ENCODE measurements around the gene WAC.
"Not testable (repeated sequence)": the region's sequence is repeated elsewhere in the genome, so short reads cannot be mapped to it uniquely, and the experiment has no call there.

The WAC gene

GRCh38 chr10:28561531-28561930, 28.6 kb downstream of the WAC start:
- no peak for TF ChIP-seq CTCF (IDR thresholded peaks at IDR 0.05; ENCODE audit: insufficient read depth, low read depth, low read length, missing control alignments)
- no peak for DNase-seq (ENCODE audit: low read depth)
- no peak overlapping the region for H3K4me3 ChIP-seq (ENCODE audit: low read length)

GRCh38 chr10:28564905-28565304, 32.0 kb downstream of the WAC start:
- no peak for TF ChIP-seq CTCF (IDR thresholded peaks at IDR 0.05; ENCODE audit: insufficient read depth, low read depth, low read length, missing control alignments)
- no peak overlapping the region for H3K4me3 ChIP-seq (ENCODE audit: low read length)

GRCh38 chr10:28566458-28567015, 33.6 kb downstream of the WAC start:
- TF ChIP-seq CTCF (IDR thresholded peaks at IDR 0.05; ENCODE audit: insufficient read depth, low read depth, low read length, missing control alignments): no peak
- no peak for DNase-seq (ENCODE audit: low read depth)
- H3K4me3 ChIP-seq (ENCODE audit: low read length): no peak overlapping the region

More at GRCh38 chr10:28564905-28565304, 32.0 kb downstream of the WAC start:
- DNase-seq (ENCODE audit: low read depth): no peak

GRCh38 chr10:28569506-28570159, 36.7 kb downstream of the WAC start:
- H3K4me3 ChIP-seq (ENCODE audit: low read length): no peak overlapping the region
- DNase-seq (ENCODE audit: low read depth): no peak
- no peak for TF ChIP-seq CTCF (IDR thresholded peaks at IDR 0.05; ENCODE audit: insufficient read depth, low read depth, low read length, missing control alignments)

- no peak for TF ChIP-seq CTCF (IDR thresholded peaks at IDR 0.05; ENCODE audit: insufficient read depth, low read depth, low read length, missing control alignments)
- H3K4me3 ChIP-seq (ENCODE audit: low read length): no peak overlapping the region
- no peak for DNase-seq (ENCODE audit: low read depth)
These were observed 37.7 kb downstream of the WAC start for GRCh38 chr10:28570598-28570997.

GRCh38 chr10:28571265-28571664, 38.3 kb downstream of the WAC start:
- DNase-seq (ENCODE audit: low read depth): no peak
- H3K4me3 ChIP-seq (ENCODE audit: low read length): no peak overlapping the region
- no peak for TF ChIP-seq CTCF (IDR thresholded peaks at IDR 0.05; ENCODE audit: insufficient read depth, low read depth, low read length, missing control alignments)

- DNase-seq (ENCODE audit: low read depth): not testable (repeated sequence)
These were observed 41.3 kb downstream of the WAC start for GRCh38 chr10:28574214-28574613.

More at GRCh38 chr10:28574214-28574613, 41.3 kb downstream of the WAC start:
- not testable (repeated sequence) for H3K4me3 ChIP-seq (ENCODE audit: low read length)
